HG03097 (cell line): ENCODE results near the gene PSMG3.
"Not testable (repeated sequence)": the region's sequence is repeated elsewhere in the genome, so short reads cannot be mapped to it uniquely, and the experiment has no call there.

ENCODE experiments used
- ATAC-seq: cut with Tn5 transposase; IDR thresholded peaks from one replicate; pipeline ENCODE4 v1.9.1; 2021; ENCODE audit not compliant: unreplicated experiment, low FRiP score

Gene PSMG3

GRCh38 chr7:1597066-1597760 lies 27.4 kb upstream of the PSMG3 start:
- no peak for ATAC-seq

DNA sequence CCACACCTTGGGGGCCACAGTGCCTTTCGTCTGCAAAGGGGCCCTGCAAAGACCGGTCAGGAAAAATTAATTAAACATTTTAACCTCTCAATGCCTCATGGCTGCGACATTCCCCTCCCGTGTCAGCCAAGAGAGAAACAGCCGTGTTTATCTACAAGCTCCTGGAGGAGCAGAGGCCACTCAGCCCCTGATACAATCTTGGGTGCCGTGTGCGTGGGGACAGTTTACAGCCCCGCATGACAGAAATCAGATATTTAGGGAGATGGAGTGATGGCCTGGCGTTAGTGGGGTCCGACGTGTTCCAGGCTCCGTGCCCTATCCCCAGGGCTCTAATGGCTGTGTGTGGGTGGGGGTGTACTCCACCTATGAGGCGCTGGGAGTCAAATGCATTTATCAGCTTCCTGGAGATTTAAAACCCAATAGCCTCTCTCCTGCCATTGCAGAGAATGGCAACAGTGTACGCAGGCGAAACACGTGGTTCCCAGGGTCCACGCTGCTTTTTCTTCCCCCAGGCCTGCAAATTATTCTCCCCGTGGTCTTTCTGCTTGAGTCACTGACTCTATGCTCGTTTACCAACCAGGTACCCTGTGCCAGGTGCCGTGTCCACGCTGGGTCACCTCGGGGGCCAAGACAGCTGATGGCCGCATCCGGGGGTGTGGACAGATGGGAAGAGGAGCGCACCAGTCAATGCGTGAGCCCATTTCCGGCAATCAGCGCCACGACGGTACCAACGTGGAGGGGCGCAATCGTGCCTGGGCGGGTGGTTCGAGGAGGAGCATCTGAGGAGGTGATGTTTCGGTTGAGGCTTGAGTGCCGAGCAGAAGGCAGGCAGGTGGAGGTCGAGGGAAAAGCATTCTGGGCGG lies 26.6 kb upstream of the PSMG3 start:
- ATAC-seq, result no peak

GRCh38 chr7:1595636-1596035 lies 25.8 kb upstream of the PSMG3 start:
- ATAC-seq, result no peak

DNA sequence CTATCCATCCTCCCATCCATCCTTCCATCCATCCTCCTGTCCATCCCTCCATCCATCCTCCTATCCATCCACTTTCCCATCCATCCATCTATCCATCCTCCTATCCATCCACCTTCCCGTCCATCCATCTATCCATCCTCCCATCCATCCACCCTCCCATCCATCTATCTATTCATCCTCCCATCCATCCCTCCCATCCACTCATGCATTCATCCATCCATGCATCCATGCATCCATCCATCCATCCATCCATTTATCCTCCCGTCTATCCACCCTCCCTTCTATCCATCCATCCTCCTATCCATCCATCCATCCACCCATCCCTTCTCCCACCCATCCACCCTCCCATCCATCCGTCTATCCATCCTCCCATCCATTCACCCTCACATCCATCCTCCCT lies 25.2 kb upstream of the PSMG3 start:
- ATAC-seq, result no peak

- no peak for ATAC-seq
Measured at GRCh38 chr7:1593904-1594421, 24.1 kb upstream of the PSMG3 start.

GRCh38 chr7:1593091-1593866 lies 23.4 kb upstream of the PSMG3 start:
- no peak for ATAC-seq

DNA sequence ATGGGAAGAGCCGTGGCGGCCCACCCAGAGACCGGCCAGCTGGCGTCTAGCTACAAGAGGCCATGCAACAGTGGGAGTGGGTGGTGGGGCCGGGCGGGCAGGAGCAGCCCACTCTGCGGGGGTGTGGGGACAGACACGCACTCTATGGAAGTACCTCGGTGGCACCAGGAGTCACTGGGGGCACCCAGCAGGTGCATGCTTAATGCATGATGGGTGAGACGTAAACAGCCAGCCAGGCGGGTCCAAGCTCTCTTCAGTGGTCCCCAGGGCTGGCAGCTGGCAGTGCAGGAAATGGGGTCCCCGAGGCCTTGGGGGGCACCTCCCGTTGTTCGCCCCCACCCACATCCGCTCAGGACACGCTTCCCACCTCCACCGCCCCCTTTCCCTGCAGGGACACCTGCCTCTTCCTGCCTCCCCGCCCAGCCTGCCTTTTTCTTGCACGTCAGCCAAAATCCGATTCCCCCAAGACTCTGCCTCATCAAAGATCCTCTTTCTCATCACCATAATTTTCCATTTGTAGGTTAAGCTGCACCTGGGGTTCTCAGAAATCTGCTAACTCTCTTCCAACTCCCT lies 22.6 kb upstream of the PSMG3 start:
- no peak for ATAC-seq

DNA sequence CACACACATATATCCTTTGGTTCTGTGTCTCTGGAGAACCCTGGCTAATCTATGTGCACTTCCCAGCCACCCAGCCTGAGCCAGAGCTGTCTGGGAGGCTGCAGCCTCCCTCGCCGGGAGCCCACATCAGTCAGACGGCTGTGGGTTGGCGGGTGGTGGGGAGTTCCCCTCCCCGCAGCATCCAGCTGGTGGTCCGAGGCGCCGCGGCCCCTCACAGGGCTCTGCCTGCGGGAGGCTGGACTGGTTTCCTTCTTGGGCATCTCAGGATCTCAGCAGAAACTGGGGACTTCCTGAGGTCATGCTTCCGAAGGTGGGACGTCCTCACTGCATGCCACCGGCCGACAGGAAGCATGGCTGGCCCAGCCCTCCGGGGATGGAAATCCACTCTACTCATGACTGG lies 22.0 kb upstream of the PSMG3 start:
- no peak for ATAC-seq

- no peak for ATAC-seq
Measured at GRCh38 chr7:1591396-1591795, 21.6 kb upstream of the PSMG3 start.

GRCh38 chr7:1590887-1591286 lies 21.1 kb upstream of the PSMG3 start:
- no peak for ATAC-seq

DNA sequence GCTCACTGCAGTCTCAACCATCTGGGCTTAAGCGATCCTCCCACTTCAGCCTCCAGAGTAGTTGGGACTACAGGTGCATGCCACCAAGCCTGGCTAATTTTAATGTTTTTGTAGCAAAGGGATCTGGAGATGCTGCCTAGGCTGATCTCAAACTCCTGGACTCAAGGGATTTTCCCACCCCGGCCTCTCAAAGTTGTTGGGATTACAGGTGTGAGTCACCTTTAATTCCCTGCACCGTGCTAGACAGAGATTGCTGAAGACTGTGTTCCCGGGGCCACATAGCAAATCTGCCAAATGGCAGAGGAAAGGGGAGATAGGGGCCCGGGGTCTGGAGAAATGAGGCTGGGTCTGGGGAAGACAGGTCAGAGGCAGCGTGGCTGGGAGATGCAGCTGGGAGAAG lies 20.6 kb upstream of the PSMG3 start:
- no peak for ATAC-seq

DNA sequence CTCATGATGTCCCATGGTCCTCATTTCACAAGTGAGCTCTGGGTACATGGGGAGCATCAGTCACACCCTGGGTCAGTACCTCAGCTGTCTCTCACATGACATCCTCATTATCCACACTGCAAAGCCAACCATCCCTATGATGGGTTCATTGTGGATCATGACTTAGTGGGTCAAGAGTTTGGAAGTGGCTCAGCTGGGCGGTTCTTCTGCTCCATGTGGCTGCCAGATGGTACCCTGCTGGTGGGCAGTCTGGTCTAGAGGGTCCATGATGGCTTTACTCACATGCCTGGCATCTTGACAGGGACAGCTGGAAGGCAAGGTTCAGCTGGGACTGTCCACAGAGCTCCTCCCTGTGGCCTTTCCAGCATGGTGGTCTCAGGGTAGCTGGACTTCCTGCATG lies 19.1 kb upstream of the PSMG3 start:
- no peak for ATAC-seq

DNA sequence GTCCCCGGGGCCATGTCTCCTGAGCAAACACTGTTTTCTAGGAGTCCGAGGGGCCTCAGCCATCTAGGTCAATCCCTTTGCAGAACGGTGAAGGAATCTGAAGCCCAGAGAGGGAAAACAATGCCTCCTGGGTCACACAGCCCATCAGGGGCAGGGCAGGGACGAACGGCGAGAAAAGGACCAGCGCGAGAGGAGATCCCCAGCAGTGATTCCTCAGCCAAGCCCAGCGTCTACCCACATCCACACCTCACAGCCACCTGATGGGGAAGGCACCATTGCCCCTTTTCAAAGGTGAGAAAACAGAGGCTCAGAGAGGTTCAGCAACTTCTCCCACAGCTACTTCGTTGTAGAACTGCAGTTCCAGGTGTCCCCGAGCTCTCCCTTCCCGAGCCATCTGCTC lies 17.9 kb upstream of the PSMG3 start:
- no peak for ATAC-seq

GRCh38 chr7:1586827-1587705 lies 17.2 kb upstream of the PSMG3 start:
- ATAC-seq, result no peak

GRCh38 chr7:1586126-1586826 lies 16.4 kb upstream of the PSMG3 start:
- ATAC-seq, result no peak

- ATAC-seq, result no peak
Measured at GRCh38 chr7:1585142-1585981, 15.5 kb upstream of the PSMG3 start.

GRCh38 chr7:1584700-1585099 lies 14.9 kb upstream of the PSMG3 start:
- no peak for ATAC-seq

- ATAC-seq, result not testable (repeated sequence)
Measured at GRCh38 chr7:1583241-1583930, 13.6 kb upstream of the PSMG3 start.
